Ishikawa (cell line): ENCODE data around the gene TFRC.

ENCODE experiments used
- CEBPB ChIP-seq: IDR thresholded peaks from 2 replicates; pipeline ENCODE4 v1.6.1; 2012
- CREB1 ChIP-seq: IDR thresholded peaks from 2 replicates; pipeline ENCODE4 v1.6.1; 2012; ENCODE audit warnings: low read depth
- EGR1 ChIP-seq: IDR thresholded peaks from 2 replicates; pipeline ENCODE4 v1.6.1; 2012
- EP300 ChIP-seq: IDR thresholded peaks from 2 replicates; pipeline ENCODE4 v1.6.1; 2012; ENCODE audit warnings: borderline replicate concordance
- FOXM1 ChIP-seq: IDR thresholded peaks from 2 replicates; pipeline ENCODE4 v1.6.1; 2012; ENCODE audit warnings: low read depth, borderline replicate concordance
- MAX ChIP-seq: IDR thresholded peaks from 2 replicates; pipeline ENCODE4 v1.6.1; 2012
- NFIC ChIP-seq: IDR thresholded peaks from 2 replicates; pipeline ENCODE4 v1.6.1; 2012
- RAD21 ChIP-seq: IDR thresholded peaks from 2 replicates; pipeline ENCODE4 v1.6.1; 2012; ENCODE audit warnings: low read depth
- REST ChIP-seq: IDR thresholded peaks from 2 replicates; pipeline ENCODE4 v1.6.1; 2012; ENCODE audit warnings: low read depth, mild to moderate bottlenecking
- TAF1 ChIP-seq: IDR thresholded peaks from 2 replicates; pipeline ENCODE4 v1.6.1; 2012; ENCODE audit warnings: low read depth, mild to moderate bottlenecking
- TCF12 ChIP-seq: IDR thresholded peaks from 2 replicates; pipeline ENCODE4 v1.6.1; 2012; ENCODE audit warnings: low read depth
- TEAD4 ChIP-seq: IDR thresholded peaks from 2 replicates; pipeline ENCODE4 v1.6.1; 2012
- YY1 ChIP-seq: IDR thresholded peaks from 2 replicates; pipeline ENCODE4 v1.6.1; 2012; ENCODE audit warnings: low read depth

GRCh38 chr3:196097373-196098154 is 15.7 kb upstream of the TFRC start:
- TF ChIP-seq TAF1 (no peak), CEBPB (no peak), EP300 (no peak), REST (no peak), CREB1 (no peak), MAX (no peak), RAD21 (no peak), NFIC (no peak), TCF12 (no peak), YY1 (no peak), EGR1 (no peak), TEAD4 (no peak), FOXM1 (no peak)
